ENCODE results near the gene NTRK1.

DNA sequence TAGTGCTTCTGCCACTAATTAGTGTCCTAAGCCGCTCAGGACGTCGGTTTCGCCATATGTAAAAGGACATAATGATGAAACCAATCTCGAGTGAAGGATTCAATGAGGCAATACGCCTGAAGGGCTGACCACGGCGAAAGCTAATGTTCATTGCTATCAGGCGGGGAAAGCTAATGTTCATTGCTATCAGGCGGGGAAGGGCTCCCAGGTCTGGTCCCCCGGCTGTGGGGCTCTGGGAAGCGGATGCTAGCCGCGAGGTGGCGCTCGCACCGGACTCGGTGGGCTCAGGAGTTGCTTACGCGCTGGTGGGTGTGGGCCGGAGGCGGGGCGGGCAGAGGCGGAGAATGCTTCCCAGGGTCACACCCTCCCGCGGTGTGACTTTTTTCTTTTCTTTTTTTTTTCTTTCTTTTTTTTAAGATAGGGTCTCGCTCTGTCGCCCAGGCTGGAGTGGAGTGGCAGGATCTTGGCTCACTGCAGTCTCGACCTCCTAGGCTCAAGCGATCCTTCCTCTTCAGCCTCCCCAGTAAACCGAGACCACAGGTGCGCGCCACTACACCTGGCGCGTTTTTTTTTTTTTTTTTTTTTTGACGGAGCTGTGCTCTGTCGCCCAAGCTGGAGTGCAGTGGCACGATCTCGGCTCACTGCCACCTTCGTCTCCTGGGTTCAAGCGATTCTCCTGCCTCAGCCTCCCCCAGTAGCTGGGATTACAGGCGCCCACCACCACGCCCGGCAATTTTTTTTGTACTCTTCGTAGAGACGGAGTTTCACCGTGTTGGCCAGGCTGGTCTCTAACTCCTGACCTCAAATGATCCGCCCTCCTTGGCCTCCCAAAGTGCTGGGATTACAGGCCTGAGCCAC lies 31.8 kb downstream of the NTRK1 start:
- no peak for TF ChIP-seq SP1 (IDR thresholded peaks at IDR 0.05)
- TF ChIP-seq SP1 (CRISPR knock-in tag; IDR thresholded peaks at IDR 0.05), result no peak
- TF ChIP-seq ZBTB46 (CRISPR knock-in tag; IDR thresholded peaks at IDR 0.05; ENCODE audit: borderline replicate concordance), result no peak

Data from HepG2 (cell line).